Effector CD8-positive, alpha-beta T cell (primary cell): ENCODE measurements around the gene HAS3.
"Not testable (repeated sequence)": the region's sequence is repeated elsewhere in the genome, so short reads cannot be mapped to it uniquely, and the experiment has no call there.

ENCODE experiments used
- DNase-seq: peaks from one replicate; lab custom pipeline; 2025; lab: John Stamatoyannopoulos, UW
- total RNA-seq, 4 experiments: gene quantifications; one replicate each; lab custom pipeline; 2026; lab: John Stamatoyannopoulos, UW

Gene HAS3, protein sequence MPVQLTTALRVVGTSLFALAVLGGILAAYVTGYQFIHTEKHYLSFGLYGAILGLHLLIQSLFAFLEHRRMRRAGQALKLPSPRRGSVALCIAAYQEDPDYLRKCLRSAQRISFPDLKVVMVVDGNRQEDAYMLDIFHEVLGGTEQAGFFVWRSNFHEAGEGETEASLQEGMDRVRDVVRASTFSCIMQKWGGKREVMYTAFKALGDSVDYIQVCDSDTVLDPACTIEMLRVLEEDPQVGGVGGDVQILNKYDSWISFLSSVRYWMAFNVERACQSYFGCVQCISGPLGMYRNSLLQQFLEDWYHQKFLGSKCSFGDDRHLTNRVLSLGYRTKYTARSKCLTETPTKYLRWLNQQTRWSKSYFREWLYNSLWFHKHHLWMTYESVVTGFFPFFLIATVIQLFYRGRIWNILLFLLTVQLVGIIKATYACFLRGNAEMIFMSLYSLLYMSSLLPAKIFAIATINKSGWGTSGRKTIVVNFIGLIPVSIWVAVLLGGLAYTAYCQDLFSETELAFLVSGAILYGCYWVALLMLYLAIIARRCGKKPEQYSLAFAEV
- total RNA-seq: 0.49 to 0.88 (median 0.70) reads per million in 4 experiments

GRCh38 chr16:69105501-69106361 is at the start of gene HAS3:
TSS of gene HAS3 (plus strand) at chr16:69105653. CDS start at chr16:69109396, 3,743 bp downstream.
- no peak for DNase-seq

GRCh38 chr16:69055980-69056379 is 49.5 kb upstream of the HAS3 start:
- no peak for DNase-seq

DNA sequence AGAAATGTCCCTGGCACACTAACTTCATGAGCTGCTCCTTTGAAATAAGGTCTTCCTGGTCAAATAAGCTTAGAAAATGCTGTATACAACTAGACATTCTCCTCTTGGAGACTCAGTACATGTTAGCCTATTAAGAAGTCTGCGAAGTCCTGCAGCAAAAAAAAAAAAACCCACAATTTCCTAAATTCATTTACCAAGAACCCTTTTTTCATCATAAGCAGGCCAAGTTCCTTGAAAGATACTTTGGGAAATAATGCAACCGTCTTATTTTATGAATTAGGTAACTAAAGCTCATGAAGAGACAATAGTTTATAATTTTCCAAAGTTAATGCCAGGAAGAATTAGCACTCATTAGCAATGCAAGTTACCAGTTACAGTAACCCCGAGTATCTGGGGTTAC is 49.0 kb upstream of the HAS3 start:
- DNase-seq: no peak

- DNase-seq: no peak
Observed at GRCh38 chr16:69057400-69058378, 47.8 kb upstream of the HAS3 start.

- DNase-seq: not testable (repeated sequence)
Observed at GRCh38 chr16:69063491-69063890, 42.0 kb upstream of the HAS3 start.

GRCh38 chr16:69064124-69064763 is 41.2 kb upstream of the HAS3 start:
- DNase-seq: no peak

DNA sequence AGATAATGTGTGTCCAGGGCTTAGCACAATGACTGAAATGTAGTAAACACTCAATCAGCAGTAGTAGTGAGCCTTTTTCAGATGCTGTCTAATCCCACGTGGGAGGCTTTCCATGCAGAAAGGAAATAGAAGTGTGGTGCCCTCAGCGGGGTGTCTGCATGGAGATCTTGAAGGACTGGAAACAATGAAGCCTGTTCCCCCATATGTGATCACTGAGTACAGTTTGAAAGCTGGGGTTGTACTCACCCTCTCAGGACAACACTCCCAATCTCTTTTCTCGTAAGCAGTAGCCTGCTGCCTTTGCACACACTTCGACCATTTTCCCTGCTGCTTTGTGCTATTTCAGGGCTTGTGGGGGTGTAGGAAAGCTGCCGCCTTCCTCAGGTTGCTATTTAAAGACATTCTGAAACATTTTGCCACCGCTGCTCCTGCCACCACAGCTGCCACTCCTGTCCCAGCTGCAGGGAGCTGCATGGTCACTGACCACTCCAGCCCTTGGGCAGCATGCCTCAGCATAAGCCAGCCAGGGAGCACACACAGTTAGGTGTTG is 40.6 kb upstream of the HAS3 start:
- DNase-seq: no peak

GRCh38 chr16:69069504-69069903 is 35.9 kb upstream of the HAS3 start:
- no peak for DNase-seq

- DNase-seq: no peak
Observed at GRCh38 chr16:69071036-69071435, 34.4 kb upstream of the HAS3 start.

GRCh38 chr16:69072640-69072974 is 32.8 kb upstream of the HAS3 start:
- DNase-seq: no peak

DNA sequence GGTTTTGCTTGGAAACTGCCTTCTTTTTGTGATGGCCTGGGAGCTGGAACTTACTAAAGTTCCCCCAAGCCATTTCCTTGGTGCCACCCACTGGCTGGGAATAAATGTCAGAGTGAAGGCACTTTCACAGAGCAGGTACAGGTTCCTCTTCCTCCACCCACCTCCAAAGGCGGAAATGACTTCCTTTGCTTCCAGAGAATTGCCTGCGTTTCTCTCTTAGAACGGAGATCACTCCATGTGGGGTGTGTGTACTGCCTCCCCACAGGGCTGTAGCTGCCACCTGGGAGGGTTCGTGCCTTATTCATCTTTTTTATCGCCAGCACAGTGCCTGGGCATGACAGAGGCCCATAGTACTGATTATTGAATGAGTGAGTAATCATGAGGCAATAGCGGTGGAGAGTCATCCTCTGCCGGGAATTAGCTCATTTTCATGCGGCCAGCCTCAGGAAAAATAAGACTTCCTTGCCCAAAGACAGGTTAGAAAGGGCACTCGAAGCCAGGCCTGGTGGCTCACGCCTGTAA is 32.2 kb upstream of the HAS3 start:
- no peak for DNase-seq

DNA sequence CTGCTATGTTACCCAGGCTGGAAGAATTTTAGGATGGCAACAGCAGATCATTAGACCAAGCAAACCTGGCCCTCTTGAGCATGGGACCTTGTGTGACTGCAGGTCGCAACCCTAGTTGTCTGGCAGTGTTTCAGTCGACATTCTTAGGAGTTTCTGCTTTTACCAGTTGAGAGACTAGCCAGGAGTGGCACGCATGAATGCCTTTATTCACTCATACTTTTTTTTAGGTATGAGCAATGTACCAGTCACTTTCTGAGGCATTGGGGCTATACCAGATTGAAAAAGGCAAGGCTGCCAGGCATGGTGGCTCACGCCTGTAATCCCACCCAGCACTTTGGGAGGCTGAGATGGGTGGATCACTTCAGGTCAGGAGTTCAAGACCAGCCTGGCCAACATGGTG is 28.2 kb upstream of the HAS3 start:
- DNase-seq: no peak

- DNase-seq: no peak
Observed at GRCh38 chr16:69078073-69078472, 27.4 kb upstream of the HAS3 start.

- DNase-seq: no peak
Observed at GRCh38 chr16:69079697-69080096, 25.8 kb upstream of the HAS3 start.

DNA sequence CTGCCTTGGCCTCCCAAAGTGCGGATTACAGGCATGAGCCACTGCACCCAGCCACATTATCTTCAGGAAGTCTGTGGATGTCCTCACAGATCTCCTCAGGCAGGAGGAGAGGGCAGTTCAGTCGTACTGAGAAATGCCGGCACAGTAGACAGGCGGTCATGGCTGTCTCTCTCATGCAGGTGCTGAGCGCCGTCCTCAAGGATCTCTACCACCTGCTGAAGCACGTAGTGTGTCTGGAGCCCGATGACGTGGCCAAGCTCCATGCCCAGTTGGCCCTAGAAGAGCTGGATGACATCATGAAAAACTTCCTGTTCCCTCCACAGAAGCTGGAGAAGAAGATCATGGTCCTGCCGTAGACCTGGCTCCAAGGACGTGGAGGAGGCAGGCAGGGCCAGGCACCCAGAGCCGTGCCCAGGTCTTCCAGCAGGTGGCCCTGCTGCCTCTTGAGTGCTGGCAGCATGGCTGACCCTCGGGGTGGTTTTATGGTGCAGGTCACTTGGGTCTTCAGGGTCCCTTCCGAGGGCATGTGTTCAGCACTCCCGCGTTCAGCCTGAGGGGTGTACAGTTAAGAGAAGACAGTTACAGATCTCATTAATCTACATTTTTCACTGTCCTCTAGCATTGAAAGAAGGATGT is 22.0 kb upstream of the HAS3 start:
- no peak for DNase-seq

- no peak for DNase-seq
Observed at GRCh38 chr16:69084289-69084688, 21.2 kb upstream of the HAS3 start.

DNA sequence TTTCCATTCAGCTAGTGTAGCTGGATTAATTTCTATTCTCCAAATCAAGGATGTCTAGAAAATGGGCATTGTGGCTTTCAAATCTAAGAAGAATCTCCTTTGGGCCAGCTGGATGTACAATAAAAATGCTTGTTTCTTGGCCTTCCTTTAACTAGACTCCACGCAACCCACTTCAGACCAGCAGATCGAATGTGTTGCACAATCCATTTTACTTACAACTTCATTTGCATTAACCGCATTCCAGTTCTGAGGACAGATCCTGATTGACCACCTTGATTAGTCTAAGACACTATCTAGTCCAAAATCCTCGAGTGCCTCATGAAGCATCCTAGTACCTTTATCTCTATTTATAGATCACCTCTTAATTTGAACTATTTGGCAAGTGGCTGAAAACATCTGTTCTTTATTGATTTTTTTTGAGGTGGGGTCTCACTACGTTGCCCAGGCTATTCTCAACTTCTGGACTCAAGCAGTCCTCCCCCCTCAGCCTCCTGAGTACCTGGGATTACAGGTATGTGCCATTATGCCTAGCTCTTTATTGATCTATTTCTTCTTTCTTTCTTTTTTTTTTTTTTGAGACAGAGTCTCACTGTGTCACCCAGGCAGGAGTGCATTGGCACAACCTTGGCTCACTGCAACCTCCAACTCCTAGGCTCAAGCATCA is 20.3 kb upstream of the HAS3 start:
- DNase-seq: no peak

- DNase-seq: no peak
Observed at GRCh38 chr16:69087161-69087581, 18.3 kb upstream of the HAS3 start.

- no peak for DNase-seq
Observed at GRCh38 chr16:69088684-69089083, 16.8 kb upstream of the HAS3 start.
